ENCODE results near the gene NAP1L4. TPM values are rescaled to one million over a fixed set of nuclear protein-coding genes. Genes with fewer than 3 reads are reported as not detected.

Gene NAP1L4
- total and polyA plus RNA-seq, 2 of the 8 experiments (the other 6 are each of a cell fraction or from before 2014, with no cell fraction given) = 75.8 to 194 TPM

DNA sequence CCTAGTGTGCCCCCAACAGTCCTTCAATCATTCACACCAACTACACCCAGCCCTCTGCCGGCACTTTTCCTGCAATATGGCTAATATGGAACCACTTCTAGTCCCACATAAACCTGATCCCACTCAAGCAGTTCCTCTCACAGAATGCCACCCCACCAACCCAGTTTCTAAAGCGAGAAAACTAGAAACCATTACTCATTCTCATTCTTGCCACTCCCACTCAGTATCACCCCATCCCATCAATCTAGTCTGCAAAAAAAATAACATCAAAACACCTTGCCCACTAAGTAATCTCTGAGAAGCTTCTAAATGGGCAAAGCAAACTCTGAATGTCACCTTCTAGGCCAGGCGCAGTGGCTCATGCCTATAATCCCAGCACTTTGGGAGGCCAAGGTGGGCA lies 17.9 kb downstream of the NAP1L4 start:
- DNase-seq (ENCODE audit: low read depth in 1 of 2, low spot score in 2 of 2) (no peak), FAIRE-seq (no peak)
- no peak overlapping the region for H2AK5ac ChIP-seq (ENCODE audit: low read depth, low read length)
- ChIA-PET CTCF (ENCODE audit: partially characterized antibody) (interaction anchor here (0.6 to 2.9 kb wide), 9 partner anchors 8 to 454 kb away, joined by 3 to 18 read pairs (median 5); no protein-coding TSS in a partner anchor), POLR2A (ENCODE audit: partially characterized antibody) (no interaction called here)
- H2BK20ac ChIP-seq (ENCODE audit: low read length) = no peak overlapping the region
- peaks cover 0 to 70% of the 10 kb centered on the region in 2 experiments; a peak in 3 of 4 replicates for H3K79me2 ChIP-seq (ENCODE audit: control insufficient read depth in 1 of 2, insufficient read depth in 2 of 2, low read length in 2 of 2)
- H3K56ac ChIP-seq (replicated peaks; ENCODE audit: insufficient read length, low read depth, low read length) = no peak overlapping the region
- no peaks in the 10 kb centered on the region for H3K9me3 ChIP-seq (ENCODE audit: insufficient read depth in 2 of 2, low read depth in 1 of 2, low read length in 1 of 2)
- no peak overlapping the region for H4K8ac ChIP-seq (ENCODE audit: extremely low read depth, insufficient read depth, low read length)
- H4K91ac ChIP-seq (replicated peaks; ENCODE audit: insufficient read length, low read length) = no peak overlapping the region
- no peak overlapping the region for H3K4me2 ChIP-seq (ENCODE audit: insufficient read depth in 1 of 2, low read depth in 2 of 2, low read length in 2 of 2)
- no peaks in the 10 kb centered on the region for H3K23me2 ChIP-seq (ENCODE audit: low read depth, low read length)
- H2BK15ac ChIP-seq (ENCODE audit: low read length) = no peak overlapping the region
- H3K36me3 ChIP-seq (ENCODE audit: control insufficient read depth in 2 of 4, insufficient read depth in 4 of 4, low read length in 3 of 4) = peaks cover 57 to 98% (median 80%) of the 10 kb centered on the region in 4 experiments
- no peak overlapping the region for H3K23ac ChIP-seq (ENCODE audit: insufficient read length)
- H3K4ac ChIP-seq (replicated peaks; ENCODE audit: insufficient read length, low read depth, low read length) = no peak overlapping the region
- H3K9ac ChIP-seq (replicated peaks in 1 of 4; ENCODE audit: extremely low read depth in 1 of 4, low read depth in 3 of 4, low read length in 3 of 4) = no peak overlapping the region
- no peak overlapping the region for H2BK12ac ChIP-seq (ENCODE audit: low read depth, low read length)
- H2AFZ ChIP-seq (ENCODE audit: low read length) = no peak overlapping the region
- WGBS, 2 experiments (ENCODE audit: extremely low coverage in 1 of 2, insufficient coverage in 1 of 2, insufficient read length in 1 of 2, insufficient replicate concordance in 2 of 2, low coverage in 1 of 2, low lambda C conversion rate in 2 of 2, missing lambda C conversion rate in 1 of 2) = 91% methylated on average over 3 of the region's 3 CpGs; no CpG with 5 or more reads in 1 of the 2 experiments
- no peak overlapping the region for H4K5ac ChIP-seq (ENCODE audit: insufficient read length, low read depth, low read length)
- H3K14ac ChIP-seq (ENCODE audit: insufficient read length) = no peak overlapping the region
- H3K4me1 ChIP-seq (replicated peaks in 1 of 4; ENCODE audit: control insufficient read depth in 3 of 4, insufficient read depth in 4 of 4, low read length in 3 of 4) = no peaks in the 10 kb centered on the region
- no peaks in the 10 kb centered on the region for H3K27me3 ChIP-seq (replicated peaks in 1 of 4; ENCODE audit: control insufficient read depth in 3 of 4, extremely low read depth in 1 of 4, insufficient read depth in 3 of 4, low read length in 3 of 4)
- no peak overlapping the region for H2BK120ac ChIP-seq (replicated peaks; ENCODE audit: low read depth, low read length)
- H3K79me1 ChIP-seq (ENCODE audit: low read depth, low read length) = peaks cover 8% of the 10 kb centered on the region
- H3K4me3 ChIP-seq (ENCODE audit: extremely low read depth in 1 of 4, insufficient read depth in 2 of 4, low read depth in 3 of 4, low read length in 4 of 4) = no peak overlapping the region
- no peak overlapping the region for H3K18ac ChIP-seq (ENCODE audit: extremely low read depth, low read length)
- H4K20me1 ChIP-seq (replicated peaks in 1 of 2; ENCODE audit: control insufficient read depth in 1 of 2, insufficient read depth in 2 of 2, low read length in 2 of 2) = peaks cover 6 to 27% of the 10 kb centered on the region in 2 experiments
- no peak overlapping the region for H3K27ac ChIP-seq (ENCODE audit: low read depth, low read length)
- H2BK5ac ChIP-seq (ENCODE audit: low read depth, low read length) = no peak overlapping the region
- no peak for TF ChIP-seq YY1 (IDR thresholded peaks at IDR 0.05; ENCODE audit: low read depth, low read length)
- TF ChIP-seq SP2 (IDR thresholded peaks at IDR 0.05; ENCODE audit: low read length) = no peak
- no peak for TF ChIP-seq CTBP2 (IDR thresholded peaks at IDR 0.05; ENCODE audit: borderline replicate concordance, insufficient read depth, insufficient read length, low read length)
- TF ChIP-seq SIRT6 (IDR thresholded peaks at IDR 0.05; ENCODE audit: low read length) = no peak
- no peak for TF ChIP-seq HDAC6 (IDR thresholded peaks at IDR 0.05; ENCODE audit: low read depth, low read length)
- no peak for TF ChIP-seq SP4 (IDR thresholded peaks at IDR 0.05; ENCODE audit: low read length)
- no peak for TF ChIP-seq TBP (IDR thresholded peaks at IDR 0.05; ENCODE audit: low read depth, low read length)
- no peak for TF ChIP-seq CEBPB (IDR thresholded peaks at IDR 0.05; ENCODE audit: low read depth, low read length)
- no peak for TF ChIP-seq SIN3A (conservative IDR thresholded peaks at IDR 0.05 in 1 of 2, IDR thresholded peaks at IDR 0.05 in 1 of 2; ENCODE audit: low read depth in 1 of 2, low read length in 2 of 2)

Measured in H1 (cell line).